ENCODE measurements around the gene MS4A6E.

MS4A6E gene

GRCh38 chr11:60390419-60390818, 63.4 kb downstream of the MS4A6E start:
- no peak for TF ChIP-seq TAF1 (IDR thresholded peaks at IDR 0.05; ENCODE audit: low read depth)
- TF ChIP-seq EP300 (IDR thresholded peaks at IDR 0.05; ENCODE audit: borderline replicate concordance): no peak
- TF ChIP-seq CREB1 (IDR thresholded peaks at IDR 0.05; ENCODE audit: low read depth): no peak
- no peak for TF ChIP-seq TEAD4 (IDR thresholded peaks at IDR 0.05)
- no peak for TF ChIP-seq CEBPB (IDR thresholded peaks at IDR 0.05)

All from Ishikawa (cell line).